Esophagus muscularis mucosa (tissue), 3 donors: ENCODE measurements around the gene SERTAD1.

Experiments
- POLR2AphosphoS5 ChIP-seq, 2 donors: sonication (generic); formaldehyde crosslinking; IDR thresholded peaks; one replicate each; pipeline ENCODE4 v1.6.1; 2017; ENCODE audit warnings: antibody characterized with exemption in 2 of 2
- TF ChIP-seq, protein P1 (sequence below), 3 experiments: fragments of 200-600 bp in 2 of 3; fragments of 450-650 bp in 1 of 3; sonication (generic) in 2 of 3; IDR thresholded peaks; one replicate each; pipeline ENCODE4 v1.5.1; 2017 to 2019; ENCODE audit warnings: antibody characterized with exemption in 3 of 3, mild to moderate bottlenecking in 2 of 3, moderate library complexity in 1 of 3

DNA sequence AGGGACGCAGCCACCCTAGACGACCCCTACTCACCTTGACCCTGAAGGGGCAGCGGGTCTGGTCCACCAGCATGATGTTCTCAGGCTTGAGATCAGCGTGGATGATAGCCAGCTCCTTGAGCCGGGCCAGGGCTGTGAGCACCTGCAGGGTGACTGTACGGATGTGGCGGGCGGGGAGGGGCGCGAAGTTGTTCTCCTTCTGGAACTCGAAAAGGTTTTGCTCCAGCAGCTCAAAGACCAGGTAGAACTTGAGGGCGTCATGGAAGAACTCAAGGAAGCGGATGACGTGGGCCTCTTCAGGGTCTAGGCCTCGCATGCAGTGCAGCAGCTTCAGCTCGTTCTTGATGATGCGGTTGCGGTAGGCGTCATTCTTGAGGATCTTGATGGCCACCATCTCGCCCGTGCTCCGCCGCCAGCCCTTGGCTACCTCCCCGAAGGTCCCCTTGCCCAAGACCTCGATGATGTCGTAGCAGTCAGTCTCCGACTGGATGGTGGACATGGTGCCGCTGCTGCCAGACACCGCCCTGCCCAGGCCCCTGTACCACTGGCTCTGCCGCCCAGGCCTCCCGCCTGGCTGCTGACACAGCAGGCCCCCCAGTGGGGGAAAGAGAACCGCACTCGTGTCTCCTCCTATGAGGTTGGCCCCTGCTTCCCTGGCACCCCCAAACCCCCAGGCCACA, 36.2 kb downstream of the SERTAD1 start:
- no peak for TF ChIP-seq POLR2AphosphoS5 (IDR thresholded peaks at IDR 0.05)
- TF ChIP-seq, protein P1, sequence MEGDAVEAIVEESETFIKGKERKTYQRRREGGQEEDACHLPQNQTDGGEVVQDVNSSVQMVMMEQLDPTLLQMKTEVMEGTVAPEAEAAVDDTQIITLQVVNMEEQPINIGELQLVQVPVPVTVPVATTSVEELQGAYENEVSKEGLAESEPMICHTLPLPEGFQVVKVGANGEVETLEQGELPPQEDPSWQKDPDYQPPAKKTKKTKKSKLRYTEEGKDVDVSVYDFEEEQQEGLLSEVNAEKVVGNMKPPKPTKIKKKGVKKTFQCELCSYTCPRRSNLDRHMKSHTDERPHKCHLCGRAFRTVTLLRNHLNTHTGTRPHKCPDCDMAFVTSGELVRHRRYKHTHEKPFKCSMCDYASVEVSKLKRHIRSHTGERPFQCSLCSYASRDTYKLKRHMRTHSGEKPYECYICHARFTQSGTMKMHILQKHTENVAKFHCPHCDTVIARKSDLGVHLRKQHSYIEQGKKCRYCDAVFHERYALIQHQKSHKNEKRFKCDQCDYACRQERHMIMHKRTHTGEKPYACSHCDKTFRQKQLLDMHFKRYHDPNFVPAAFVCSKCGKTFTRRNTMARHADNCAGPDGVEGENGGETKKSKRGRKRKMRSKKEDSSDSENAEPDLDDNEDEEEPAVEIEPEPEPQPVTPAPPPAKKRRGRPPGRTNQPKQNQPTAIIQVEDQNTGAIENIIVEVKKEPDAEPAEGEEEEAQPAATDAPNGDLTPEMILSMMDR (IDR thresholded peaks at IDR 0.05), result no peak
